GM19328 (cell line): ENCODE data around the gene MMP2.

Source experiments
- ATAC-seq: cut with Tn5 transposase; IDR thresholded peaks from one replicate; pipeline ENCODE4 v1.9.1; 2021; ENCODE audit warnings: mild to moderate bottlenecking, moderate library complexity; ENCODE audit not compliant: unreplicated experiment

Gene MMP2

GRCh38 chr16:55491691-55492090 is 12.7 kb downstream of the MMP2 start:
- no peak for ATAC-seq

GRCh38 chr16:55492756-55493380 is 13.9 kb downstream of the MMP2 start:
- no peak for ATAC-seq

DNA sequence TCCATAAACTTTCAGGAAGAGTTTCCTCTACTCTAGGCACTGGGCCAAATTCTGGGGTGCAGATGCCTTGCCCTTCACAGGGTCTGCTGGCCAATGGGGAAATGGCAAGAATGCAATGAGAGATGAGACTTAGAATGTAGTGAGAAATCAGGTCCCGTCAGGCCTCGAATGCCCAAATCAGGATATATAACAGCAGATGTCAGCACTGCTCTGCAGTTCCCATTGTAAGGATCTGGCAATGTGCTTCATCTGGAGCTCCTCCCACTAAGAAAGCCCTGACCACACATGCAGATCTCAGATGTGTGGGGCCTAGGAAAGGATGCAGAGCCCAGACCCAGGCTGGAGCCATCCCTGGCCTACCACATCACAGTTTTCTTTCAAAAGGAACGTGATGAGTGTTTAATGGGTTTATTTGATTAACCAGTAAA is 16.0 kb downstream of the MMP2 start:
- no peak for ATAC-seq

- no peak for ATAC-seq
Measured at GRCh38 chr16:55495616-55496289, 16.8 kb downstream of the MMP2 start.

DNA sequence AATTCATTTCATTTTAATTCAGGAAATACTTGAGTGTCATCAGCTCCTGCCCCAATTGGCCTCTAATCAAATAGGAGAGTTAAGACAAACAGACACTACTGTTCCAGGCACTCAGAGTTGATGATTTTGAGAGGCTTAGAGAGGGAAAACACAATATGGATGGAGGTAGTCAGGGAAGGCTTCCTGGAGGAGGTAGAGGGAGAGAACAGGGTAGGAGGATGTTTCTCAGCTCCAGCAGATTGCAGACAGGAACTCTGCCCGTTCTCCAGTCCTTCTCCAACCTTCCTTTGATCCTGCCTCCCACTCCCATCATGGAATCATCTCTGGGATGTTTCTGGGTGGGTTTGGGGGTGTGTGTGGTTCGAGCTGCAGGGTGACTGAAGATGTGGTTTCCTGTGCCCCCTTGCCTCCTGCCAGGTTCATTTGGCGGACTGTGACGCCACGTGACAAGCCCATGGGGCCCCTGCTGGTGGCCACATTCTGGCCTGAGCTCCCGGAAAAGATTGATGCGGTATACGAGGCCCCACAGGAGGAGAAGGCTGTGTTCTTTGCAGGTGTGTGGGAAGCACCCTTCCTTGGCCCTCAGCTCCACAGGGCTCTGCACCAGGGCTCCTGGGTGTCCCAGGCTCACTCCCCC is 17.6 kb downstream of the MMP2 start:
- ATAC-seq, result no peak

DNA sequence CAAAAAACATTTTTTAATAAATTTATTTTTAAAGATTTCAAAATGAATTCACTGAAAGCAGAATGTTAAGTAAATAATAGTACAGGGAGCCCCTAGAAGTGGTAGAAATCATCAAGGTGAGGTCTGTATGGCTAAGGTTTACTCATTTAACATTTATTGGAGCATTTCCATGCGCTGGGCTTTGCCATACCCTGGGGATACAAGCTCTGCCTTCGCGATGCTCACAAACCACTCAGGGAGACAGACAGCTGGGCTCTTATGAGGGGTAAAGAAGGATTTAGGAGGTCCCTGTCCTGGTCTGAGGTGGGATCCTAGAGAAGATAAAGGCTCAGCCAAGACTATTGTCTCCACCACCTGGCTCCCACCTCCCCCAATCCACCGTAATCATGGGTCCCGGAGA is 18.6 kb downstream of the MMP2 start:
- ATAC-seq, result no peak

DNA sequence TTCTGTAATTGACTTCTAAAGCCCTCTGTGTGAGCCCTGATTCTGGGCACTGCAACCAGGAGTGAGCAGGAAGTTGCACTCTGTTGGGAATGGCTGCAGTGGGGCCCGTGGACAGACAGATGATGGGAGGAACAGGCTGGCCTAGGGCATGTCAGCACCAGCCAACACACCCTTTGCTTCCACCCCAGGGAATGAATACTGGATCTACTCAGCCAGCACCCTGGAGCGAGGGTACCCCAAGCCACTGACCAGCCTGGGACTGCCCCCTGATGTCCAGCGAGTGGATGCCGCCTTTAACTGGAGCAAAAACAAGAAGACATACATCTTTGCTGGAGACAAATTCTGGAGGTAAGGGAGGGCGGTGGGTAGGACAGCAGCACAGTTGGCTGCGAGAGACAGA is 19.1 kb downstream of the MMP2 start:
- no peak for ATAC-seq

GRCh38 chr16:55499281-55499680 is 20.3 kb downstream of the MMP2 start:
- ATAC-seq, result no peak

GRCh38 chr16:55499951-55500529 is 21.0 kb downstream of the MMP2 start:
- no peak for ATAC-seq

- no peak for ATAC-seq
Measured at GRCh38 chr16:55500530-55501011, 21.6 kb downstream of the MMP2 start.

- no peak for ATAC-seq
Measured at GRCh38 chr16:55501549-55502322, 22.7 kb downstream of the MMP2 start.

- ATAC-seq, result no peak
Measured at GRCh38 chr16:55502801-55503366, 23.9 kb downstream of the MMP2 start.

GRCh38 chr16:55503726-55504550 is 24.9 kb downstream of the MMP2 start:
- no peak for ATAC-seq

DNA sequence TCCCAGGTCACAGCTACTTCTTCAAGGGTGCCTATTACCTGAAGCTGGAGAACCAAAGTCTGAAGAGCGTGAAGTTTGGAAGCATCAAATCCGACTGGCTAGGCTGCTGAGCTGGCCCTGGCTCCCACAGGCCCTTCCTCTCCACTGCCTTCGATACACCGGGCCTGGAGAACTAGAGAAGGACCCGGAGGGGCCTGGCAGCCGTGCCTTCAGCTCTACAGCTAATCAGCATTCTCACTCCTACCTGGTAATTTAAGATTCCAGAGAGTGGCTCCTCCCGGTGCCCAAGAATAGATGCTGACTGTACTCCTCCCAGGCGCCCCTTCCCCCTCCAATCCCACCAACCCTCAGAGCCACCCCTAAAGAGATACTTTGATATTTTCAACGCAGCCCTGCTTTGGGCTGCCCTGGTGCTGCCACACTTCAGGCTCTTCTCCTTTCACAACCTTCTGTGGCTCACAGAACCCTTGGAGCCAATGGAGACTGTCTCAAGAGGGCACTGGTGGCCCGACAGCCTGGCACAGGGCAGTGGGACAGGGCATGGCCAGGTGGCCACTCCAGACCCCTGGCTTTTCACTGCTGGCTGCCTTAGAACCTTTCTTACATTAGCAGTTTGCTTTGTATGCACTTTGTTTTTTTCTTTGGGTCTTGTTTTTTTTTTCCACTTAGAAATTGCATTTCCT is 26.5 kb downstream of the MMP2 start:
- no peak for ATAC-seq

DNA sequence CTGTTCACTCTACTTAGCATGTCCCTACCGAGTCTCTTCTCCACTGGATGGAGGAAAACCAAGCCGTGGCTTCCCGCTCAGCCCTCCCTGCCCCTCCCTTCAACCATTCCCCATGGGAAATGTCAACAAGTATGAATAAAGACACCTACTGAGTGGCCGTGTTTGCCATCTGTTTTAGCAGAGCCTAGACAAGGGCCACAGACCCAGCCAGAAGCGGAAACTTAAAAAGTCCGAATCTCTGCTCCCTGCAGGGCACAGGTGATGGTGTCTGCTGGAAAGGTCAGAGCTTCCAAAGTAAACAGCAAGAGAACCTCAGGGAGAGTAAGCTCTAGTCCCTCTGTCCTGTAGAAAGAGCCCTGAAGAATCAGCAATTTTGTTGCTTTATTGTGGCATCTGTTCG is 27.1 kb downstream of the MMP2 start:
- no peak for ATAC-seq

DNA sequence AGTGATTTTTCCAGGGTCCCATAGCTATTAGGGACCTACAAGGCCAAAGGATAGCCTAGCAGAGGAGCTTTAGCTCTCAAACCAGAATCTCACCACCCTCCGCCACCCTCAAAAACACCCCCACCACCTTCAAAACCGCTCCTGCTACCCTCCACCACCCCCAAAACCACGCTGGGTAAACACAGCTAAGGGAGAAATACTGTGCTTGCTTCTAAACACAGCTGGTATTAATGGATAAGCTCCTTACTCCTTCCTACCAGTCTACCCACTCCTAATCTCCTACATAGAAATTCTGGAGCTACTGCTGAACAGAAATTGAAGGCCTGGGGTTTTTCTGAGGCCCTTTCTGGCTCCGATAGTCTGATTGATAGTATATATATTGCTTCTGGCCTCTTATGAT is 27.7 kb downstream of the MMP2 start:
- no peak for ATAC-seq

DNA sequence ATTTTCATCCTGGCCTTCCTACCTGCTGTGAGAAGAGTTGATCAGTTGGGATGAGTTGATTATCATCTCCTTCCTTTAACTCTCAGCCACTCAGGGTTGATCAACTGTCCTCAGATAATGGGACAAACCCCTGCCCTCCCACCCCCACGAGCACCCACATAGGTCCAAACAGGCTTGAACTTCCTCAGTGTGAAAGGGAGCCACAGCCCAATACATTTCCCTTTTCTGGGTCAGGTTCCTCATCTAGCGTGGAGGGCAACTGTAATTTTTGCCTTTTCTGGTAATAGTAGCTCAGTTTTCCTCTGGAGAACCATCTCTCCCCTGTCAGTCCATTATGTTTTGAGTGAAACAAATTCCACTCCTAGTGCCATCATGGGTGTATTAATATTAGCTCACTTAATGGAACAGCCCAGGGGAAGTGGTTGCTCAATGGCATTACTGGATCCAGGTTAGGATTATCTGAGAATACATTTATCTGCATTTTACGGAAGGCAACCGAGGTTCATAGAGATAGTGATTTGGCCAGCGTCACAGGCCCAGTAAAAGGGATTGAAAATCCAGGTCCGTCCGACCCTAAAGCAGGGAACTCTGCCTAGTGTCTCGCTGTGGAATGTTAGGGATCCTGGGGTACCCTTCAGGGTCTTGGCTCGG is 29.4 kb downstream of the MMP2 start:
- no peak for ATAC-seq

GRCh38 chr16:55508941-55509931 is 30.2 kb downstream of the MMP2 start, which contains the start of gene LPCAT2:
Gene LPCAT2 (plus strand): TSS chr16:55509072. CDS start chr16:55509182, 110 bp downstream.
- ATAC-seq, result no peak
